B cell (primary cell): ENCODE measurements around the gene CYP4F22.

ENCODE experiments used
- EZH2 ChIP-seq: IDR thresholded peaks from 2 replicates; pipeline ENCODE4 v1.6.1; 2012; ENCODE audit warnings: borderline replicate concordance, low read depth, mild to moderate bottlenecking, moderate library complexity, low read length; ENCODE audit not compliant: insufficient read depth, poor library complexity, severe bottlenecking
- TF ChIP-seq, protein P1 (sequence below): fragments of 200-600 bp; IDR thresholded peaks from one replicate; pipeline ENCODE4 v1.8.0; 2022; ENCODE audit warnings: antibody characterized with exemption, mild to moderate bottlenecking

- TF ChIP-seq, protein P1, sequence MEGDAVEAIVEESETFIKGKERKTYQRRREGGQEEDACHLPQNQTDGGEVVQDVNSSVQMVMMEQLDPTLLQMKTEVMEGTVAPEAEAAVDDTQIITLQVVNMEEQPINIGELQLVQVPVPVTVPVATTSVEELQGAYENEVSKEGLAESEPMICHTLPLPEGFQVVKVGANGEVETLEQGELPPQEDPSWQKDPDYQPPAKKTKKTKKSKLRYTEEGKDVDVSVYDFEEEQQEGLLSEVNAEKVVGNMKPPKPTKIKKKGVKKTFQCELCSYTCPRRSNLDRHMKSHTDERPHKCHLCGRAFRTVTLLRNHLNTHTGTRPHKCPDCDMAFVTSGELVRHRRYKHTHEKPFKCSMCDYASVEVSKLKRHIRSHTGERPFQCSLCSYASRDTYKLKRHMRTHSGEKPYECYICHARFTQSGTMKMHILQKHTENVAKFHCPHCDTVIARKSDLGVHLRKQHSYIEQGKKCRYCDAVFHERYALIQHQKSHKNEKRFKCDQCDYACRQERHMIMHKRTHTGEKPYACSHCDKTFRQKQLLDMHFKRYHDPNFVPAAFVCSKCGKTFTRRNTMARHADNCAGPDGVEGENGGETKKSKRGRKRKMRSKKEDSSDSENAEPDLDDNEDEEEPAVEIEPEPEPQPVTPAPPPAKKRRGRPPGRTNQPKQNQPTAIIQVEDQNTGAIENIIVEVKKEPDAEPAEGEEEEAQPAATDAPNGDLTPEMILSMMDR, result no peak
- no peak for TF ChIP-seq EZH2
Observed at GRCh38 chr19:15498156-15498858, 10.0 kb upstream of the CYP4F22 start.
